IPS-15b (cell line): ENCODE results near the gene DENND5B.
A peak's percentile ranks its signal among the peaks of the same experiment; 100 is the strongest.
"Not testable (repeated sequence)": the region's sequence is repeated elsewhere in the genome, so short reads cannot be mapped to it uniquely, and the experiment has no call there.

Experiments
- H3K27me3 ChIP-seq: one replicate; pipeline ENCODE4 v1.6.1; 2013; ENCODE audit warnings: low read length; ENCODE audit not compliant: control insufficient read depth, insufficient read depth
- H3K36me3 ChIP-seq: one replicate; pipeline ENCODE4 v1.6.1; 2013; ENCODE audit warnings: low read length; ENCODE audit not compliant: control insufficient read depth, insufficient read depth
- H3K4me1 ChIP-seq: one replicate; pipeline ENCODE4 v1.6.1; 2013; ENCODE audit warnings: mild to moderate bottlenecking, low read length; ENCODE audit not compliant: control insufficient read depth, insufficient read depth
- H3K4me3 ChIP-seq: one replicate; pipeline ENCODE4 v1.5.1; 2013; ENCODE audit warnings: low read depth, low read length
- H3K9ac ChIP-seq: one replicate; pipeline ENCODE4 v1.6.1; 2013; ENCODE audit warnings: low read depth, mild to moderate bottlenecking, low read length
- H3K9me3 ChIP-seq: one replicate; pipeline ENCODE4 v1.6.1; 2013; ENCODE audit warnings: mild to moderate bottlenecking, low read length; ENCODE audit not compliant: control insufficient read depth, insufficient read depth

Gene DENND5B

GRCh38 chr12:31589598-31589903 is 1.4 kb downstream of the DENND5B start:
- no peaks in the 10 kb centered on the region for H3K36me3 ChIP-seq
- H3K4me1 ChIP-seq, result no peaks in the 10 kb centered on the region
- peak overlapping the region; percentile 86 for H3K4me3 ChIP-seq
- H3K9me3 ChIP-seq, result no peaks in the 10 kb centered on the region
- H3K27me3 ChIP-seq, result peaks cover 19% of the 10 kb centered on the region
- peak overlapping the region; percentile 62 for H3K9ac ChIP-seq

GRCh38 chr12:31588976-31589375 is 2.0 kb downstream of the DENND5B start:
- no peak overlapping the region for H3K9ac ChIP-seq
- peaks cover 19% of the 10 kb centered on the region for H3K27me3 ChIP-seq
- no peak overlapping the region for H3K4me3 ChIP-seq

GRCh38 chr12:31586728-31587127 is 4.2 kb downstream of the DENND5B start:
- Histone ChIP-seq H3K4me3 (no peak overlapping the region), H3K36me3 (no peaks in the 10 kb centered on the region), H3K27me3 (peaks cover 15% of the 10 kb centered on the region), H3K4me1 (no peaks in the 10 kb centered on the region), H3K9ac (no peak overlapping the region), H3K9me3 (no peaks in the 10 kb centered on the region)

More at GRCh38 chr12:31588976-31589375, 2.0 kb downstream of the DENND5B start:
- H3K36me3 ChIP-seq, result no peaks in the 10 kb centered on the region
- H3K9me3 ChIP-seq, result no peaks in the 10 kb centered on the region
- H3K4me1 ChIP-seq, result no peaks in the 10 kb centered on the region

DNA sequence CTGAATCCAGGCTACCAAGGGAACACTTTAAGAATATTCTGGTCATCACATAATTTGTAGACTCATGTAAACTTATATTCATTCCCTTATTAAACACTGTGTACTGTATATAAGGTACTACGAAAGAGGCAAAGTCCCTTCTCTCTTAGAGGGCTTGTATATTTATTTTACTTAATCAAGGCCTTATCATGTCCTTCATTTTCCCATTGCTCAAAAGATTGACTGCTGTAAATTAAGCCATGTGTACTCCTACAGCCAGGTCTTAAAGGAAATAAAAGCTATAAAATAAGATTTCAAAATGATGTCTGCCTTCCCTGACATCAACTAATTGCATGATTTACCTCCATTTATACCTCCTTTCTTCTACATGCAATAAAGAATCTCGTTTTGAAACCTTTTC is 5.0 kb downstream of the DENND5B start:
- Histone ChIP-seq H3K4me3 (no peak overlapping the region), H3K9ac (no peak overlapping the region), H3K4me1 (no peaks in the 10 kb centered on the region), H3K27me3 (peaks cover 9% of the 10 kb centered on the region), H3K9me3 (no peaks in the 10 kb centered on the region), H3K36me3 (no peaks in the 10 kb centered on the region)

DNA sequence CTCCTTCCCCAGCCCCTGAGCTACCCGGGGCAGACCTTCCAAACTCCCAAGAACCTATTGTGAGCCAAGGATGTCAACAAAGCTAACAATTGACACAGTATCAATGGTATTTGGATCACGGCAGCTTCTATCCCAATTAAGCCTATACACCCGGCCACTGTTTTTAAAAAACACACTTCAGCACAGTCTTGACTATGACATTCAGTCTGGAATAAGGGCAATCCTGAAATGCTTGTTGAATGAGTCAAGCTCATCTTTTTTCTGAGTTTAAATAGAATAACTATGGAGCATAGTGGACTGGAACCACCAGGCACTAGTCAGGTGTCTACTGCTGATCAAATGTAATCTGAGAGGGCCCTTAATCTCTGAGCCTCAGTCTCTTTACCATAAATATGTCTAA is 5.7 kb downstream of the DENND5B start:
- Histone ChIP-seq H3K9me3 (no peaks in the 10 kb centered on the region), H3K4me1 (no peaks in the 10 kb centered on the region), H3K27me3 (peaks cover 9% of the 10 kb centered on the region), H3K4me3 (no peak overlapping the region), H3K9ac (no peak overlapping the region), H3K36me3 (no peaks in the 10 kb centered on the region)

- Histone ChIP-seq H3K9me3 (no peaks in the 10 kb centered on the region), H3K4me3 (no peak overlapping the region), H3K4me1 (no peaks in the 10 kb centered on the region), H3K9ac (no peak overlapping the region), H3K27me3 (peaks cover 9% of the 10 kb centered on the region), H3K36me3 (no peaks in the 10 kb centered on the region)
Observed at GRCh38 chr12:31584782-31585181, 6.2 kb downstream of the DENND5B start.

DNA sequence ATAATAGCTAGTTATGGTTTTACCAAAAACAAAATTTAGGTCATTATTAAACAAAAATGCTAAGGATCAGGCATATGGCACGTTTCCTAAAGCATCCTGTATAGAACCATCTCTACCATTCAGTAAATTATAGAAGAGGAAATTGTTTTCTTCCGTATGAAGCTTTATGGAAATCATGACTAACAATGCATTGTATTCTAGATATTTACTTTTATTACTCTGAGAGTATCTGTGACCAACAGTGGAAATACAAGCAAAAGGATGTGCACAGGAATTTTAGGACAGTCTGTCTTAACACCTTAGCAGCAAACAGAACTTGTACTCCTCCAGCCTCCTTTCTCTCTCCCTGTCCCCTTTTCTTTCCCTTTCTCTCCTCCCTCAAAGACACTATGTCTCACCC is 7.1 kb downstream of the DENND5B start:
- peaks cover 5% of the 10 kb centered on the region for H3K27me3 ChIP-seq

GRCh38 chr12:31582155-31582554 is 8.8 kb downstream of the DENND5B start:
- H3K9ac ChIP-seq, result no peak overlapping the region
- no peaks in the 10 kb centered on the region for H3K36me3 ChIP-seq
- no peaks in the 10 kb centered on the region for H3K4me1 ChIP-seq
- H3K9me3 ChIP-seq, result no peaks in the 10 kb centered on the region
- H3K27me3 ChIP-seq, result no peaks in the 10 kb centered on the region
- H3K4me3 ChIP-seq, result no peak overlapping the region

More for the DNA sequence above, 7.1 kb downstream of the DENND5B start:
- no peaks in the 10 kb centered on the region for H3K36me3 ChIP-seq
- H3K4me3 ChIP-seq, result no peak overlapping the region
- no peak overlapping the region for H3K9ac ChIP-seq
- H3K4me1 ChIP-seq, result no peaks in the 10 kb centered on the region
- H3K9me3 ChIP-seq, result no peaks in the 10 kb centered on the region

DNA sequence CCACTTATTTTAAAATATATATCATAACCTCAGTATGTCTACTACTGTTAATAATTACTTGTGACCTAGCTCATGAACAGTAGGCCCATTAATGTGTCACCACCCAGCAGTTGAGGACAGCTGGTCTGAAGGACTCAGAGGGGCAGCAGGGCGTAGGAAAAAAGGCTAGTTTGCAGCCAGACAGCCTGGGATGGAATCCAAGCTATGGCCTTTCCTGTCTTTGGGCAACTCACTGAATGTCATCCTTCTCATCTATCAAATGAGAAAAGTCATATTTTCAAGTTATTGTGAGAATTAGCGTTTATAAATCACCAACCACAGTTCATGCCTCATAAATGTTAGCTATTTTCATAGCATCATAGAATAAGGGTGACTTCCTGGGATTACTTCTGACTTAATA is 12.3 kb downstream of the DENND5B start:
- H3K9ac ChIP-seq, result no peak overlapping the region
- H3K4me3 ChIP-seq, result no peak overlapping the region
- H3K27me3 ChIP-seq, result no peaks in the 10 kb centered on the region
- H3K36me3 ChIP-seq, result no peaks in the 10 kb centered on the region
- no peaks in the 10 kb centered on the region for H3K4me1 ChIP-seq
- no peaks in the 10 kb centered on the region for H3K9me3 ChIP-seq

- H3K4me1 ChIP-seq, result peaks cover 5% of the 10 kb centered on the region
Observed at GRCh38 chr12:31574803-31575575, 15.9 kb downstream of the DENND5B start.

DNA sequence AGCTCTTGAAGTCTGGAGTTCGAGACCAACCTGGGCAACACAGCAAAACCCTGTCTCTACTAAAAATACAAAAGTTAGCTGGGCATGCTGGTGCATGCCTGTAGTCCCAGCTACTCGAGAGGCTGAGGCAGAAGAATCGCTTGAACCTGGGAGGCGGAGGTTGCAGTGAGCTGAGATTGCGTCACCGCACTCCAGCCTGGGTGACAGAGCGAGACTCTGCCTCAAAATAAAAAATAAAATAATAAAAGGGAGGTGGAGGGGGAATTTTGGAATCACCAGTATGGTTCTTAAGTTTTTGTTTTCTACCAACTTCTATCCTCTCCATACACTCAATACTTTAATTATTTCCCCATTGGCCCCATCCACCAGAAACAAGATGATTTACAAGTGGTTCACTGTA is 16.6 kb downstream of the DENND5B start:
- not testable (repeated sequence) for H3K9ac ChIP-seq, H3K4me1 ChIP-seq, H3K36me3 ChIP-seq, H3K27me3 ChIP-seq, H3K4me3 ChIP-seq, H3K9me3 ChIP-seq

More at GRCh38 chr12:31574803-31575575, 15.9 kb downstream of the DENND5B start:
- Histone ChIP-seq H3K9ac (no peak overlapping the region), H3K9me3 (no peaks in the 10 kb centered on the region), H3K27me3 (no peaks in the 10 kb centered on the region), H3K4me3 (no peak overlapping the region), H3K36me3 (no peaks in the 10 kb centered on the region)

DNA sequence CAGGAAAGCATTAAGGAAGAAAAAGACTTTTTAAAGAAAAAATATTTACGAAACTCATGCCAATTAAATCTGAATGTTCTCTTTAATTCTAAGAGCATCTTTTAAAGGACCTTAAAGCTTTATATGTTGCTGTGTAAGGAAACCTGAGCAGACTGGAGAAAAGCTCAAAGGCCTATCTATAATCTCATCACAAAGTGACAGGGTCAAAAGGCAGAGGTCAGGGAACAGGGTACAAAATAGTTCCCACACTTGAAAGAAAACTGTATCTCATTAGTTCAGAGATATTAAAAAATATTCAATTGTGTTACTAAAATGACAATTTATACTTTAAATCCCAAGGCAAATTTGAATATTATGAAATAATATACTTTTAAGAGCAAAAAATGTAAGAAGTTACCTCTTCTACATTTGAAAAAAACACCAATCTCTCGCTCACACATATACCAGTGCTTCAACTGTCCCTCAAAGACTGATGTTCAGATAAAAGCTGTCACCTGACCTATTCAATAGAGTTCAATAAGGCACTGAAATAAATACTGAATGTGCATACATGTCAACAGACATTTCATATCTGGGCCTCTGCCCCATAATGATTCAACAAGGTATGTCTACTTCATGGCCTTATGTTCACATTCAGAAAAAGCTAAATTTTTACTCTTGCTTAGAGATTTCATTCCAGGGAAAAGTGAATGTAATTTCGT is 17.9 kb downstream of the DENND5B start:
- H3K27me3 ChIP-seq, result no peaks in the 10 kb centered on the region
- no peak overlapping the region for H3K4me3 ChIP-seq
- H3K36me3 ChIP-seq, result no peaks in the 10 kb centered on the region
- no peak overlapping the region for H3K9ac ChIP-seq
- H3K9me3 ChIP-seq, result no peaks in the 10 kb centered on the region
- H3K4me1 ChIP-seq, result peaks cover 5% of the 10 kb centered on the region
